Esophagus muscularis mucosa (tissue), 4 donors: ENCODE data around the gene TFE3. TPM values are rescaled to one million over a fixed set of nuclear protein-coding genes. Genes with fewer than 3 reads are reported as not detected.

Source experiments
- DNase-seq: peaks from one replicate; pipeline ENCODE4 v3.0.0-alpha.2; 2017; ENCODE audit errors: extremely low spot score
- H3K27ac ChIP-seq, 4 donors: fragments of 200-600 bp; sonication (generic); replicated peaks in 1 of 4; 1 replicate in 3 of 4; 2 replicates in 1 of 4; pipeline ENCODE4 v1.5.1; 2016 to 2019; ENCODE audit warnings: mild to moderate bottlenecking in 1 of 4
- H3K27me3 ChIP-seq, 4 donors: fragments of 200-600 bp; sonication (generic); one replicate each; pipeline versions ENCODE4 v1.5.1 to v1.6.0; 2016 to 2019
- H3K36me3 ChIP-seq, 4 donors: fragments of 200-600 bp; sonication (generic); one replicate each; pipeline ENCODE4 v1.5.1; 2016 to 2019
- H3K4me1 ChIP-seq, 4 donors: fragments of 200-600 bp; sonication (generic); one replicate each; pipeline ENCODE4 v1.5.1; 2016 to 2019
- H3K4me3 ChIP-seq, 4 donors: fragments of 200-600 bp; sonication (generic); 1 replicate in 2 of 4; 2 replicates in 2 of 4; pipeline ENCODE4 v1.5.1; 2016 to 2019; ENCODE audit warnings: mild to moderate bottlenecking in 4 of 4, moderate library complexity in 1 of 4
- H3K9me3 ChIP-seq, 4 donors: fragments of 200-600 bp; sonication (generic); 1 replicate in 3 of 4; 2 replicates in 1 of 4; pipeline ENCODE4 v1.5.1; 2016 to 2019
- EP300 ChIP-seq: sonication (generic); formaldehyde crosslinking; IDR thresholded peaks from one replicate; pipeline ENCODE4 v1.6.1; 2017; ENCODE audit warnings: antibody characterized with exemption
- POLR2A ChIP-seq: fragments of 450-650 bp; IDR thresholded peaks from one replicate; pipeline ENCODE4 v1.6.1; 2017; ENCODE audit warnings: antibody characterized with exemption, moderate library complexity, mild to moderate bottlenecking, low read depth
- POLR2AphosphoS5 ChIP-seq, 2 donors: sonication (generic); formaldehyde crosslinking; IDR thresholded peaks; one replicate each; pipeline ENCODE4 v1.6.1; 2017; ENCODE audit warnings: antibody characterized with exemption in 2 of 2
- WGBS: methylation state at CpG from one replicate; pipeline ENCODE4 v1.1.5; 2018; 5-methylcytosine and 5-hydroxymethylcytosine counted together
- intact Hi-C: fragments of 100-400 bp; cut with DNase I; formaldehyde crosslinking; loops from one replicate; pipeline ENCODE4 v1.15.1; 2023
- total RNA-seq, 4 donors: library from RNA; depleted of rRNA; stranded (reverse); fragments of >200 nt; gene quantifications; one replicate each; pipeline versions ENCODE4 v1.1.0 to v1.2.1, GENCODE V29; 2016
- TF ChIP-seq, protein P1 (sequence below), 3 experiments: fragments of 200-600 bp in 2 of 3; fragments of 450-650 bp in 1 of 3; sonication (generic) in 2 of 3; IDR thresholded peaks; one replicate each; pipeline ENCODE4 v1.5.1; 2017 to 2019; ENCODE audit warnings: antibody characterized with exemption in 3 of 3, mild to moderate bottlenecking in 2 of 3, moderate library complexity in 1 of 3

TFE3 gene
- total RNA-seq, 4 donors from 2014 or later: 99.9 to 181 (median 150) TPM

DNA sequence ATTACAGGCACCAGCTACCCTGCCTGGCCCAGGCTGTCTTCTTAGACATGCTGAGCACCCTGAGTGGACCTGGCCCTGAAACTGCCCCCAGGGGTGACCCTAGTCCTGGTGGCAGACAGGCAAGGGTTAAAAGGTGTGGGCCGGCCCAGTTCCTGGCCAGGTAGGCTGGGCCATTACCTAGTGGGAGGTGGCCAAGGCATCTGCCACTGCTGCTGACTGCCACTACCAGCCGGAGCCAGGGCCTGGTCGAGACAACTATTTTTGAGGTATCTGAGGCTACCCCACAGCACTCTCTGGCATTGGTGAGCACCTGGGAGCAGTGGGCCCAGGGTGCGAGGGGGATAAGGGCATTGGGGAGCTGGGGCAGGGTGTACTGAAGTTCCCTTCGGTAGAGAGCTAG is 15.6 kb upstream of the TFE3 start, which contains the start of gene CCDC120:
TSS of gene CCDC120 (plus strand) at position 206 of the 400 bp plus-strand sequence. CDS start 3,043 bp downstream, outside the sequence.
- intact Hi-C loops: no loop called here
- peaks cover 0 to 9% (median 0%) of the 10 kb centered on the region in 4 donors for H3K9me3 ChIP-seq
- no peak for DNase-seq
- peak within 1 kb of the TSS; percentile 23 to 46 (median 32) for H3K27ac ChIP-seq
- TF ChIP-seq, protein P1, sequence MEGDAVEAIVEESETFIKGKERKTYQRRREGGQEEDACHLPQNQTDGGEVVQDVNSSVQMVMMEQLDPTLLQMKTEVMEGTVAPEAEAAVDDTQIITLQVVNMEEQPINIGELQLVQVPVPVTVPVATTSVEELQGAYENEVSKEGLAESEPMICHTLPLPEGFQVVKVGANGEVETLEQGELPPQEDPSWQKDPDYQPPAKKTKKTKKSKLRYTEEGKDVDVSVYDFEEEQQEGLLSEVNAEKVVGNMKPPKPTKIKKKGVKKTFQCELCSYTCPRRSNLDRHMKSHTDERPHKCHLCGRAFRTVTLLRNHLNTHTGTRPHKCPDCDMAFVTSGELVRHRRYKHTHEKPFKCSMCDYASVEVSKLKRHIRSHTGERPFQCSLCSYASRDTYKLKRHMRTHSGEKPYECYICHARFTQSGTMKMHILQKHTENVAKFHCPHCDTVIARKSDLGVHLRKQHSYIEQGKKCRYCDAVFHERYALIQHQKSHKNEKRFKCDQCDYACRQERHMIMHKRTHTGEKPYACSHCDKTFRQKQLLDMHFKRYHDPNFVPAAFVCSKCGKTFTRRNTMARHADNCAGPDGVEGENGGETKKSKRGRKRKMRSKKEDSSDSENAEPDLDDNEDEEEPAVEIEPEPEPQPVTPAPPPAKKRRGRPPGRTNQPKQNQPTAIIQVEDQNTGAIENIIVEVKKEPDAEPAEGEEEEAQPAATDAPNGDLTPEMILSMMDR (IDR thresholded peaks at IDR 0.05): no peak
- TF ChIP-seq POLR2A (no peak), EP300 (no peak), POLR2AphosphoS5 (IDR thresholded peaks at IDR 0.05) (no peak)
- peaks cover 0 to 16% (median 4%) of the 10 kb centered on the region in 4 donors for H3K36me3 ChIP-seq
- WGBS: 70% methylated on average over 5 of the region's 5 CpGs
- peaks cover 0 to 8% (median 7%) of the 10 kb centered on the region in 4 donors for H3K4me1 ChIP-seq
- peak within 1 kb of the TSS in 1 of 4 donors; percentile 30 for H3K4me3 ChIP-seq
- no peaks in the 10 kb centered on the region for H3K27me3 ChIP-seq

DNA sequence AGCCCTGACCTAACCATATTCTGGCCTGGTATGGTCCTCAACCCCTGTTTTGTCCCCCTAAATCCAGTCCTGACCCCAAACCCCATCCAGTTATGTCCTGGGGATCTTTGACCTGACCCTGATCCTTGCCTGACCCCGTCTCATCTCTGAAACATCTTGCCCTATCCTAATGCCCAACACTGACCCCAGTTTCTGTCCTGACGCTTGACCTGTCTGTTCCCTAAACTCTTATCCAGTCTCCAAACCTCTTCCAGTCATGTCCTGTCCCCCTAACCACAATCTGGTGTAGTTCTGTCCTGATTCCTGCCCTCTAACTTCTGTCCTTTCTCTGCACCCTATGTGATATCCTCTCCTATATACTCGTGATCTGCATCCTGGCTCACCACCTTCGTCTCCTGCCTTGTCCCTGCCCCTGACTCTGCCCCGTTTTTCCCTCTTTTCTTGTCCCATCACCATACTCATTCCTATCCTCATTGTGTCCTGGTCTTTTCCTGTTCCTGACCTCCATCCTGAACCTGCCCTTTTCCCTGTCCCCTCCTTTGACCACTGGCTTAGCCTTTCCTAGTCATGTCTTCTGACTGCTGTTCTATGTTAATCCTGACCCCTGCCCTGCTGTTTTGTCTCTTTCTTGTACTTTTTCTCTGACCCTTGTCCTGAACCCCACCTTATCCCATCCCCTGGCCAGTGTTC is 11.1 kb upstream of the TFE3 start:
- no peak for DNase-seq
- H3K27ac ChIP-seq: peak overlapping the region; percentile 86 to 91 (median 88)
- TF ChIP-seq, protein P1 (IDR thresholded peaks at IDR 0.05): no peak
- TF ChIP-seq EP300 (no peak), POLR2A (no peak), POLR2AphosphoS5 (IDR thresholded peaks at IDR 0.05) (no peak)
- intact Hi-C loops: no loop called here
- no peaks in the 10 kb centered on the region for H3K27me3 ChIP-seq
- H3K4me3 ChIP-seq: peak overlapping the region; percentile 66 to 72 (median 71)
- WGBS: 79% methylated on average over 5 of the region's 5 CpGs
- peaks cover 0 to 18% (median 0%) of the 10 kb centered on the region in 4 donors for H3K9me3 ChIP-seq
- H3K36me3 ChIP-seq: no peaks in the 10 kb centered on the region
- H3K4me1 ChIP-seq: peaks cover 0 to 12% (median 6%) of the 10 kb centered on the region in 4 donors

DNA sequence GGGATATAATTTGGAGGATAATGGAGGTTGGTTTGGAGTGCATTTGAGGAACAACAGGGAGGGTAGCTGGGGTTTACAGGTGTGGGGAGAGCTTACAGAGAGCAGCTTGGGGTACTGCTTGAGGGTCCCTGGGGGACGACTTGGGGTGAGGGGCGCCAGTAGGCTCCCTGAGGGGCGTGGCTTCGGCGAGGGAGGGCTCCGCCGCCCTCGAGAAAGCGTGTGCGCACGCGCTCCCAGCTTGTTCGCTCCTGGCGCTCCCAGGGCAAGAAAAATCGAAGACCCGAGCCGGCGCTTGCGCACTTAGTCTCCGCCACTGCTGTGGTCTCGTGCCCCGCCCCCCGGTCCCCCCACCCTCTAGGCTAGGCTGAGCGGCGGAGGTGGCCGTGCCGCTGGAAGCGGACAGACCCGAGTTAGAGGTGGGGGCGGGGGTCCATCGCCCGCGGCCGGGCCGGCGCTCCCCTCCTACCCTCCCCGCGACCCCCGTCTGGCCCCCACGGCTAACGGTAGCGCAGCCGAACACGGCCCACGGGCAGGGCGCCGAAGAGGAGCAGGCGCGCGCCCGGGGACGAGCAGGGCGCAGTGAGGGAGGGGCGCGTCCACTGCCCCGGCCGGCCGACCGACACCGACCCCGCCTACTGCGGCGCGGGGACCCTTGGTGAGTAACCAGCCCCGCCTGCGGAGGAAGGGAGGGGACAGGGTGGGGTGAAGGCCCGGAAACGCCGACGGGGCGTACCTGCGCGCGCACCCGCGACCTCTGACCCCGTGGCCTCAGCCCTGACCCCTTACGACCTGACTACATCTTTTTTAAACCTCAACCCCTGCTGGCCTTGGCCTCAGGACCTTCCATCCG is 10.3 kb upstream of the TFE3 start:
- Histone ChIP-seq H3K4me3 (peak overlapping the region; percentile 66 to 72 (median 71)), H3K36me3 (no peaks in the 10 kb centered on the region), H3K27ac (peak overlapping the region; percentile 86 to 91 (median 88)), H3K27me3 (no peaks in the 10 kb centered on the region), H3K4me1 (peaks cover 0 to 6% (median 0%) of the 10 kb centered on the region in 4 donors), H3K9me3 (peaks cover 0 to 18% (median 0%) of the 10 kb centered on the region in 4 donors)
- TF ChIP-seq POLR2AphosphoS5 (IDR thresholded peaks at IDR 0.05) (peak; percentile 32 to 55), POLR2A (no peak), EP300 (no peak)
- TF ChIP-seq, protein P1 (IDR thresholded peaks at IDR 0.05): no peak
- intact Hi-C loops: no loop called here
- no peak for DNase-seq
- 53% methylated on average over 27 of the region's 79 CpGs for WGBS

DNA sequence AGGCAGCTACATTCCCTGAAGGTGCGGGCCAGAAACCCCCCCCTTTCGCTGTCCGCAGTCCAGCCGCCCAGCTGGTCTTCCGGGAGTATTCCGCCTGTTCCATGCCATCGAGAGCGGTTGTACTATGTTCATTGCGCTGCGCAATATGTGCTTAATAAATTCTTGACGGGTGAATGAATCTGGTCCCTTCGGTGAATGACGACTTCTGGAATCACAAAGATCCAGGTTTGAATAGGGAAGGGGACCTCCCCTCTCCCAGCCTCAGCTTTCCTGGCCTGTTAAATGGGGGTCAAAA is 777 bp upstream of the TFE3 start:
- TF ChIP-seq POLR2A (no peak), EP300 (no peak), POLR2AphosphoS5 (IDR thresholded peaks at IDR 0.05) (peak in 1 of 2 donors; percentile 3)
- TF ChIP-seq, protein P1 (IDR thresholded peaks at IDR 0.05): no peak
- peak overlapping the region; percentile 9 to 24 (median 16) for H3K4me3 ChIP-seq
- no peaks in the 10 kb centered on the region for H3K27me3 ChIP-seq
- peaks cover 13 to 30% (median 24%) of the 10 kb centered on the region in 4 donors for H3K4me1 ChIP-seq
- 36% methylated on average over 13 of the region's 13 CpGs for WGBS
- intact Hi-C loops: no loop called here
- H3K36me3 ChIP-seq: peaks cover 3 to 7% (median 5%) of the 10 kb centered on the region in 4 donors
- H3K9me3 ChIP-seq: no peaks in the 10 kb centered on the region
- no peak for DNase-seq
- H3K27ac ChIP-seq: peak overlapping the region; percentile 69 to 80 (median 78)
